GM23248 (cell line): Measurements from ENCODE around the gene CHMP4A. TPM values are rescaled to one million over a fixed set of nuclear protein-coding genes. Genes with fewer than 3 reads are reported as not detected.
A peak's percentile ranks its signal among the peaks of the same experiment; 100 is the strongest.

ENCODE experiments used
- DNase-seq: peaks from one replicate; pipeline ENCODE4 v3.0.0-alpha.2; 2015
- H2AFZ ChIP-seq: fragments of 200-600 bp; sonication (generic); 2 replicates; pipeline ENCODE4 v1.6.1; 2016; ENCODE audit warnings: antibody characterized with exemption
- H3F3A ChIP-seq: fragments of 200-600 bp; sonication (generic); 2 replicates; pipeline ENCODE4 v1.6.1; 2016; ENCODE audit warnings: mild to moderate bottlenecking, antibody characterized with exemption, mixed run types; ENCODE audit not compliant: insufficient read depth
- H3K27ac ChIP-seq: fragments of 200-600 bp; sonication (generic); 2 replicates; pipeline ENCODE4 v1.5.1; 2016; ENCODE audit warnings: mild to moderate bottlenecking
- H3K27me3 ChIP-seq: fragments of 200-600 bp; sonication (generic); replicated peaks from 2 replicates; pipeline ENCODE4 v1.6.1; 2016; ENCODE audit warnings: mild to moderate bottlenecking; ENCODE audit not compliant: insufficient read depth
- H3K36me3 ChIP-seq: fragments of 200-600 bp; sonication (generic); 2 replicates; pipeline ENCODE4 v1.6.1; 2016; ENCODE audit warnings: low read depth, mild to moderate bottlenecking
- H3K4me1 ChIP-seq: fragments of 200-600 bp; sonication (generic); 2 replicates; pipeline ENCODE4 v1.6.1; 2016; ENCODE audit warnings: mild to moderate bottlenecking; ENCODE audit not compliant: insufficient read depth
- H3K4me2 ChIP-seq: fragments of 200-600 bp; sonication (generic); one replicate; pipeline ENCODE4 v1.6.1; 2016; ENCODE audit warnings: mild to moderate bottlenecking; ENCODE audit not compliant: unreplicated experiment
- H3K4me3 ChIP-seq: fragments of 200-600 bp; sonication (generic); 2 replicates; pipeline ENCODE4 v1.5.1; 2016; ENCODE audit warnings: mild to moderate bottlenecking
- H3K79me2 ChIP-seq: fragments of 200-600 bp; sonication (generic); 2 replicates; pipeline ENCODE4 v1.6.1; 2016; ENCODE audit warnings: mild to moderate bottlenecking; ENCODE audit not compliant: insufficient read depth
- H3K9ac ChIP-seq: fragments of 200-600 bp; sonication (generic); 2 replicates; pipeline ENCODE4 v1.6.1; 2016; ENCODE audit warnings: mild to moderate bottlenecking
- H3K9me2 ChIP-seq: fragments of 200-600 bp; sonication (generic); 2 replicates; pipeline ENCODE4 v1.6.1; 2016; ENCODE audit warnings: mixed run types, mild to moderate bottlenecking, moderate library complexity; ENCODE audit not compliant: insufficient read depth
- H3K9me3 ChIP-seq: fragments of 200-600 bp; sonication (generic); one replicate; pipeline ENCODE4 v1.6.1; 2017; ENCODE audit warnings: low read depth
- H4K20me1 ChIP-seq: fragments of 200-600 bp; sonication (generic); 2 replicates; pipeline ENCODE4 v1.6.0; 2016; ENCODE audit not compliant: insufficient read depth
- EZH2 ChIP-seq: fragments of 200-600 bp; sonication (generic); IDR thresholded peaks from 2 replicates; pipeline ENCODE4 v1.6.1; 2018; ENCODE audit warnings: antibody characterized with exemption, mild to moderate bottlenecking; ENCODE audit not compliant: insufficient read depth, poor library complexity, severe bottlenecking
- EZH2phosphoT487 ChIP-seq: fragments of 200-600 bp; sonication (generic); IDR thresholded peaks from 2 replicates; pipeline ENCODE4 v1.6.1; 2018; ENCODE audit warnings: antibody characterized with exemption, moderate library complexity, mild to moderate bottlenecking, low read depth; ENCODE audit not compliant: insufficient read depth
- WGBS, 2 experiments: methylation state at CpG; one replicate each; pipeline ENCODE4 v1.1.6; 2015 to 2017; ENCODE audit warnings: low lambda C conversion rate in 2 of 2, low coverage in 1 of 2; ENCODE audit errors: missing lambda C conversion rate in 2 of 2; 5-methylcytosine and 5-hydroxymethylcytosine counted together
- in situ Hi-C: fragments of 300-500 bp; cut with MboI; formaldehyde crosslinking; loops from 2 replicates; pipeline ENCODE4 v1.15.0; 2020
- polyA plus RNA-seq: library from polyadenylated mRNA; unstranded; fragments of >200 nt; fragmentation: Nextera tagmentation; extraction: Ambion mirVana; gene quantifications from 2 replicates; pipeline ENCODE4 v1.2.1, GENCODE V29; 2016
- total RNA-seq: library from RNA; depleted of rRNA; stranded (reverse); fragments of >200 nt; shearing (Covaris generic); gene quantifications from 2 replicates; pipeline ENCODE4 v1.2.3, GENCODE V29; 2014

Gene CHMP4A
- total and polyA plus RNA-seq, 2 experiments from 2014 or later = 32.1 to 81.6 TPM

GRCh38 chr14:24189460-24189859, 23.8 kb downstream of the CHMP4A start:
- peak overlapping the region; percentile 59; the same call in 1 of the 2 replicates for H3K27ac ChIP-seq
- no peaks in the 10 kb centered on the region for H4K20me1 ChIP-seq
- TF ChIP-seq EZH2 (no peak), EZH2phosphoT487 (no peak)
- 90 to 91% methylated on average over 9 of the region's 9 CpGs for WGBS, 2 experiments
- H3K4me3 ChIP-seq = no peak overlapping the region
- no peaks in the 10 kb centered on the region for H3K9me2 ChIP-seq
- peaks cover 16% of the 10 kb centered on the region for H3K4me1 ChIP-seq
- peaks cover 12% of the 10 kb centered on the region for H3F3A ChIP-seq
- H3K9me3 ChIP-seq = no peaks in the 10 kb centered on the region
- H3K4me2 ChIP-seq = peak overlapping the region; percentile 91
- H2AFZ ChIP-seq = peak overlapping the region; percentile 78
- H3K36me3 ChIP-seq = no peaks in the 10 kb centered on the region
- peaks cover 57% of the 10 kb centered on the region for H3K79me2 ChIP-seq
- in situ Hi-C loops = no loop called here
- no peak for DNase-seq
- H3K27me3 ChIP-seq = no peaks in the 10 kb centered on the region
- peak overlapping the region; percentile 87 for H3K9ac ChIP-seq

- WGBS, 2 experiments = 2 to 4% methylated on average over 3 of the region's 3 CpGs
- H3K4me2 ChIP-seq = peak overlapping the region; percentile 91
- no peaks in the 10 kb centered on the region for H3K9me2 ChIP-seq
- H3K79me2 ChIP-seq = peaks cover 53% of the 10 kb centered on the region
- peaks cover 12% of the 10 kb centered on the region for H3F3A ChIP-seq
- no peaks in the 10 kb centered on the region for H3K9me3 ChIP-seq
- H2AFZ ChIP-seq = peak overlapping the region; percentile 78
- in situ Hi-C loops = no loop called here
- H3K4me3 ChIP-seq = peak overlapping the region; percentile 96
- peaks cover 13% of the 10 kb centered on the region for H3K4me1 ChIP-seq
- H3K27ac ChIP-seq = peak overlapping the region; percentile 59
- no peaks in the 10 kb centered on the region for H3K36me3 ChIP-seq
- no peaks in the 10 kb centered on the region for H3K27me3 ChIP-seq
- no peak for DNase-seq
- no peaks in the 10 kb centered on the region for H4K20me1 ChIP-seq
- peak overlapping the region; percentile 87 for H3K9ac ChIP-seq
- TF ChIP-seq EZH2phosphoT487 = no peak
- no peak for TF ChIP-seq EZH2
Observed at GRCh38 chr14:24189059-24189375, 24.3 kb downstream of the CHMP4A start.

DNA sequence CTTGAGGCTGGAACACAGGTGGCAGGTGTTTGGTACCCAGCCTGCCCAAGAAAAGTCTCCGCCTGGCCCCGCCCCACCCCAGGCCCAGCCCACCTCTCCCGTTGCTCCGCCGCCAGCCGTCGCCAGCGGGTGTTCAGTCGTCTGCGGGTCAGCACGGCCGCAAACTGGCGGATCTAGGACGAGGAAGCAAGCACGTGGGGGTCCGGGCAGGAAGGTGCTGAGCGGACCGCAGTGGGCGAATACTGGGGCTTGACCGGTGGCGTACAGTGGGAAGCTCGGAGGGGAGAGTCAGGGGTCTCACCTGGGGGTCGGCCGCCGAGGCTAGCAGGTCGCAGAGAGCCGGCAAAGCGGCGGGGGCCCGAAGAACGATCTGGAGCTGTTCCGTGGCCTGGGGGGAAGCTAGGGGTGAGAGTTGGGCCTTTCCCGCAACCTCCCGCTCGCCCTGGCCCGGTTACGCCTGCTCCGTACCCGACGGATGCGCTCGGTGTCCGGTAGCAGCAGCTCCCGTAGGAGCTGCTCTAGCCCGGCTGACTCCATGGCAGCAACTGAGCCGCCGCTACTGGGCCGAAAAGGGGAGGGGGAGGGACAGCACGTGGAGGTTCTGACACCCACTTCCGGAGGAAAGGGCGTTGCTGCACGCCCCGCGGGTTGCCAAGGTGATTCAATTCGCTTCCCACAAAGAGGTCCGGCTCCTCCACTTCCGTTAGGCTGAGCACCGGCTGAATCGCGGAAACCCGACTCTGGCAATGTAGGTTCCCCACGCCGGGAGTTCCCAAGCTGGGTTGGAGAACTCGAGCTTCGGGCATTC, 24.8 kb downstream of the CHMP4A start, which contains the start of gene IPO4:
TSS of gene IPO4 (minus strand) at position 566 of the 808 bp plus-strand sequence. CDS start at position 537, 29 bp downstream.
- in situ Hi-C loops = no loop called here
- Histone ChIP-seq H3K36me3 (no peaks in the 10 kb centered on the region), H3K9me2 (no peaks in the 10 kb centered on the region), H3K9ac (peak within 1 kb of the TSS; percentile 87), H3K79me2 (peaks cover 47% of the 10 kb centered on the region), H4K20me1 (no peaks in the 10 kb centered on the region), H3K27ac (peak within 1 kb of the TSS; percentile 68), H3K4me2 (peak within 1 kb of the TSS; percentile 91), H3K4me3 (peak within 1 kb of the TSS; percentile 96), H3K4me1 (peaks cover 13% of the 10 kb centered on the region), H3F3A (peaks cover 12% of the 10 kb centered on the region), H2AFZ (peak within 1 kb of the TSS; percentile 78), H3K27me3 (no peaks in the 10 kb centered on the region), H3K9me3 (no peaks in the 10 kb centered on the region)
- no peak for TF ChIP-seq EZH2
- TF ChIP-seq EZH2phosphoT487 = no peak
- peak; percentile 99 for DNase-seq
- WGBS, 2 experiments = 1% methylated on average over 57 to 62 of the region's 65 CpGs

DNA sequence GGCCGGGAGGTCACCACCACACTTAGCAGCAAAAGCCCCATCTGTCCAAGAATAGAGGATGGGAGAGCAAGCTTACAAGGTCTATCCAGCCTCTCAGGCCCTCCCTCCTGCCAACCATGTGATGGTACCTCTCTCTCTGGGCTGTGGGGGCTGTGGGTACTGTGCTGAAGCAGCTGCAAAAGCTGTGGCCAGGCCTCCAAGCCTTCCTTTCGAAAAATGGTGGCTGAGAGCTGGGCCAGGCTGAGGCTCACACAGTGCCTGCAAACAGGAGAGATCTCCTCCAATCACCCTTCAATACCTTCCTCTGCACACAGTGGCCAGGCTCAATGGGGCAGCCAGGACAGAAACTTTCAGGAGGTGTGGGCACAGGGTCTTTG, 25.8 kb downstream of the CHMP4A start:
- 55 to 79% methylated on average over 2 of the region's 2 CpGs for WGBS, 2 experiments
- TF ChIP-seq EZH2phosphoT487 = no peak
- no peak for TF ChIP-seq EZH2
- Histone ChIP-seq H2AFZ (no peak overlapping the region; the same call in 1 of the 2 replicates), H3K27ac (no peak overlapping the region), H3F3A (peaks cover 12% of the 10 kb centered on the region), H3K79me2 (peaks cover 38% of the 10 kb centered on the region), H3K27me3 (no peaks in the 10 kb centered on the region), H4K20me1 (no peaks in the 10 kb centered on the region), H3K4me1 (peaks cover 13% of the 10 kb centered on the region), H3K9me3 (no peaks in the 10 kb centered on the region), H3K4me3 (peak overlapping the region; percentile 96), H3K36me3 (no peaks in the 10 kb centered on the region), H3K9ac (0 out of 2 replicates have a peak overlapping the region, but pooled peaks have one; percentile 87), H3K9me2 (no peaks in the 10 kb centered on the region), H3K4me2 (peak overlapping the region; percentile 91)
- in situ Hi-C loops = no loop called here
- no peak for DNase-seq
